NCI-H460 (cell line): ENCODE measurements around the gene NAXE. TPM values are rescaled to one million over a fixed set of nuclear protein-coding genes. Genes with fewer than 3 reads are reported as not detected.

ENCODE experiments used
- DNase-seq: peaks from one replicate; pipeline ENCODE4 v3.0.0-alpha.2; 2016; ENCODE audit warnings: low read depth; ENCODE audit errors: extremely low read depth
- total RNA-seq: library from RNA; depleted of rRNA; stranded (reverse); fragments of >200 nt; shearing (Covaris generic); gene quantifications from 2 replicates; pipeline ENCODE4 v1.2.3, GENCODE V29; 2014; rRNA removed

Gene NAXE
- total RNA-seq, 1 experiment from 2014 or later, result 235 TPM

DNA sequence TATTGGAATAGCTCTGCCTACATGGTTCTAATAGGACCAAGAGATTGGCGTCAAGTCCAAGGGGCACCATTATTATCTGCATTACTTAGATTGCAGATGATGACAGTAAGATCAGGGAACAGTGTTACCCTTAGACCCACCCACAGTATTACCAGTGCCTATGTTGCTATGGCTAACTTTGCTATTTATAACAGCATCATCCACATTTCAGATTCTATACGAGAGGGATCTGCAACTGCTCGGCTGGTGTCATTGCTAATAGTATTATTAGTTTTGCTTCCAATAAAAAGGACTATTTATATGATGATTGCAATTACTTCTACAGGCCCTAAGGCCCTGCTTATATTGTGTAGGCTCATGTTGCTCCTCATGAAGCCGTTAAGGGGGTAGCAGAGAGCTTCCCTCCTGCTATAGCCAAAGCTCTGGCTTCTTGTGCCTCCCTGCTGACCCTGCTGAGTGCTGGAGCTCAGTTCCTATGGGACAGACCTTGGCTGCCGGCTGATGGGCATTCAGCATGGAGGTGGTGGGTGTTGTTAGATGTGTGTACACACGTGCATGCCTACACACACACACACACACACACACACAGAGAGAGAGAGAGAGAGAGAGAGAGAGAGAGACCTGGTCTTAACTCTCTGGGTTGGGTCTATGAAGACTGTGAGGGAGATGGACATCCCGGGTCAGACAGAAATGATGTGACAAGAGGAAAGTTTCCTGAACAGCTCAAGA lies 51.6 kb downstream of the NAXE start:
- DNase-seq, result no peak

DNA sequence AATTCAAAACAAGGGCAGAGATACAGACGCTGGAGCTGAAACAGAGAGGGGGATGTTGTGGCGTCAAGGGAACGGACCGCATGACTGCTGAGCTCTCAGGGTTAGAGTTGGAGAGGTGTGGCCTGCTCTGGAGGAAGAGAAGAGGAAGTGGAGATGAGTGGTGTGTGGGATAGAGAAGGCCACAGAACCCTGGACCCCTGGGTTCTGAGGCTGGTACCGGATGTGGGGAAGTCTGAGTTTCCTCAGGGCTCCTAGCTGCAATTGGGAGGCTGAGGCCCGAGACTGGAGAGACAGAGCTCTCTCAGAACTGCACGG lies 52.2 kb downstream of the NAXE start:
- no peak for DNase-seq

Other genes with a start within 250 kb of the NAXE start
- not detected in 2 replicates for gene RHBG, start 222.6 kb upstream of the NAXE start, total RNA-seq
- gene MEF2D, start 91.0 kb upstream of the NAXE start, total RNA-seq, result 23.8 and 26.3 TPM in 2 replicates
- 27.6 and 28.7 TPM in 2 replicates for gene IQGAP3, start 19.2 kb upstream of the NAXE start, total RNA-seq
- gene TTC24, start 12.1 kb upstream of the NAXE start, total RNA-seq, result not detected in 2 replicates
- gene GPATCH4, start 9.7 kb downstream of the NAXE start, total RNA-seq, result 28.7 and 36.7 TPM in 2 replicates
- 0.52 TPM in 1 of 2 replicates, not detected in the other for gene HAPLN2, start 27.6 kb downstream of the NAXE start, total RNA-seq
- gene BCAN, start 50.3 kb downstream of the NAXE start, total RNA-seq, result 0.07 TPM in 1 of 2 replicates, not detected in the other
- 2.2 and 2.5 TPM in 2 replicates for gene NES, start 85.6 kb downstream of the NAXE start, total RNA-seq
- 1.2 and 1.8 TPM in 2 replicates for gene CRABP2, start 113.8 kb downstream of the NAXE start, total RNA-seq
- gene METTL25B, start 136.7 kb downstream of the NAXE start, total RNA-seq, result 24.6 and 32.1 TPM in 2 replicates
- 42.1 and 42.2 TPM in 2 replicates for gene ISG20L2, start 137.0 kb downstream of the NAXE start, total RNA-seq
- gene MRPL24, start 149.3 kb downstream of the NAXE start, total RNA-seq, result 175 and 203 TPM in 2 replicates
- gene HDGF, start 159.9 kb downstream of the NAXE start, total RNA-seq, result 460 and 499 TPM in 2 replicates
- gene PRCC, start 175.8 kb downstream of the NAXE start, total RNA-seq, result 52.0 and 67.4 TPM in 2 replicates
- 135 TPM in 2 replicates for gene SH2D2A, start 225.1 kb downstream of the NAXE start, total RNA-seq